Measurements from ENCODE around the gene MRPS33. TPM values are rescaled to one million over a fixed set of nuclear protein-coding genes. Genes with fewer than 3 reads are reported as not detected.
A peak's percentile ranks its signal among the peaks of the same experiment; 100 is the strongest.

Gene MRPS33
- 30.6 and 67.1 TPM in 2 replicates for polyA plus RNA-seq (2011; rRNA removed)
- polyA minus RNA-seq (2011; rRNA and poly(A)+ RNA removed), result 7.7 and 11.8 TPM in 2 replicates

GRCh38 chr7:141014524-141015395 is at the start of gene MRPS33:
MRPS33 (minus strand) TSS chr7:141014952; CDS start chr7:141010633, 4,319 bp downstream.
- DNase-seq (ENCODE audit: low read depth), result peak; percentile 62
- peak; percentile 58 for TF ChIP-seq CTCF (IDR thresholded peaks at IDR 0.05; ENCODE audit: insufficient read depth, low read depth, low read length)
- no peaks in the 10 kb centered on the region for H3K27me3 ChIP-seq (ENCODE audit: control insufficient read depth, insufficient read depth, low read length)
- H3K4me3 ChIP-seq (ENCODE audit: low read depth, low read length), result peak within 1 kb of the TSS; percentile 59
- POLR2A ChIA-PET, result no interaction called here
- CTCF ChIA-PET, result interaction anchor here (0.6 to 5.7 kb wide), 11 partner anchors 10 to 719 kb away, joined by 3 to 49 read pairs (median 3); no protein-coding TSS in a partner anchor
- no peaks in the 10 kb centered on the region for H3K36me3 ChIP-seq (ENCODE audit: control insufficient read depth, insufficient read depth, low read length)

- no peak for TF ChIP-seq CTCF (IDR thresholded peaks at IDR 0.05; ENCODE audit: insufficient read depth, low read depth, low read length)
- CTCF ChIA-PET, result no interaction called here
- POLR2A ChIA-PET, result no interaction called here
- Histone ChIP-seq H3K36me3 (ENCODE audit: control insufficient read depth, insufficient read depth, low read length) (no peaks in the 10 kb centered on the region), H3K4me3 (ENCODE audit: low read depth, low read length) (no peak overlapping the region), H3K27me3 (ENCODE audit: control insufficient read depth, insufficient read depth, low read length) (no peaks in the 10 kb centered on the region; the same call in 1 of the 2 replicates)
- no peak for DNase-seq (ENCODE audit: low read depth)
These were observed 43.0 kb upstream of the MRPS33 start for GRCh38 chr7:141057788-141058187.

DNA sequence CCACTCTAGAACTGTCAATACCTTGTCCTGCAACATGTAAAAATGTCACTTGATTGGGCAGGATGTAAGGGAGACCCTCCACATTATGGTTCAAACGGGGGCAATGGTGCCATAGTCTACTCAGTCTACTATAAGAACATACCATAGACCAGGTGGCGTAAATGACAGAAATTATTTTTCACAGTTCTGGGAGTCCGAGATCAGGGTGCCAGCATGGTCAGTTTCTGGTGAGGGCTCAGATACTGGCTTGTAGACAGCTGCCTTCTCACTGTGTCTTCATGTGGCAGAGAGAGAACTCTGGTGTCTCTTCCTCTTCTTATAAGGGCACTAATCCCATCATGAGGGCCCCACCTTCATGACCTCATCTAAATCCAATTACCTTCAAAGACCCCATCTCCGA is 40.4 kb upstream of the MRPS33 start:
- POLR2A ChIA-PET, result no interaction called here
- DNase-seq (ENCODE audit: low read depth), result no peak
- no peak for TF ChIP-seq CTCF (IDR thresholded peaks at IDR 0.05; ENCODE audit: insufficient read depth, low read depth, low read length)

DNA sequence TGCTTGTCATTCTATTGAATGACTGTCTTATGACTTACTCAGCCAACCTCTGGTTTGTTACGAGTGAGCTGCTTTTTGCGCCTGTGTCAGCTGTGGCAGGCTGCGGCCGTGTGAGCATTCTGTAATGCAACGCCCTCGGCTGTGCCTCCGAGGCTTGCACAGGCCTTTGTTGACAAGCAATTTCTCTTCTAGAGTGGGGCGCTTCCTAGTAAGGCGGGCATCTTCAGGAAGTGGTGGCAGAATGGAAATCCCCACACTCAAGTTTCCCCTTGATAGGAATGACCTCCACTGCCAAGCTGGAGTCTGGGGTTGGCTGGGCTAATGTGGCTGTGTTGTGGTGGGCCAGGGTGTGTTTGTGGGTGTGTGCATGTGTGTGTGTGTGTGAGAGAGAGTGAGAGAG is 38.9 kb upstream of the MRPS33 start:
- Histone ChIP-seq H3K36me3 (ENCODE audit: control insufficient read depth, insufficient read depth, low read length) (no peaks in the 10 kb centered on the region), H3K4me3 (ENCODE audit: low read depth, low read length) (no peak overlapping the region), H3K27me3 (ENCODE audit: control insufficient read depth, insufficient read depth, low read length) (no peaks in the 10 kb centered on the region; the same call in 1 of the 2 replicates)
- DNase-seq (ENCODE audit: low read depth), result no peak
- POLR2A ChIA-PET, result no interaction called here
- TF ChIP-seq CTCF (IDR thresholded peaks at IDR 0.05; ENCODE audit: insufficient read depth, low read depth, low read length), result no peak
- CTCF ChIA-PET, result no interaction called here

More for the DNA sequence above, 40.4 kb upstream of the MRPS33 start:
- no peak overlapping the region for H3K4me3 ChIP-seq (ENCODE audit: low read depth, low read length)
- no peaks in the 10 kb centered on the region; the same call in 1 of the 2 replicates for H3K27me3 ChIP-seq (ENCODE audit: control insufficient read depth, insufficient read depth, low read length)
- H3K36me3 ChIP-seq (ENCODE audit: control insufficient read depth, insufficient read depth, low read length), result no peaks in the 10 kb centered on the region
- CTCF ChIA-PET, result no interaction called here

DNA sequence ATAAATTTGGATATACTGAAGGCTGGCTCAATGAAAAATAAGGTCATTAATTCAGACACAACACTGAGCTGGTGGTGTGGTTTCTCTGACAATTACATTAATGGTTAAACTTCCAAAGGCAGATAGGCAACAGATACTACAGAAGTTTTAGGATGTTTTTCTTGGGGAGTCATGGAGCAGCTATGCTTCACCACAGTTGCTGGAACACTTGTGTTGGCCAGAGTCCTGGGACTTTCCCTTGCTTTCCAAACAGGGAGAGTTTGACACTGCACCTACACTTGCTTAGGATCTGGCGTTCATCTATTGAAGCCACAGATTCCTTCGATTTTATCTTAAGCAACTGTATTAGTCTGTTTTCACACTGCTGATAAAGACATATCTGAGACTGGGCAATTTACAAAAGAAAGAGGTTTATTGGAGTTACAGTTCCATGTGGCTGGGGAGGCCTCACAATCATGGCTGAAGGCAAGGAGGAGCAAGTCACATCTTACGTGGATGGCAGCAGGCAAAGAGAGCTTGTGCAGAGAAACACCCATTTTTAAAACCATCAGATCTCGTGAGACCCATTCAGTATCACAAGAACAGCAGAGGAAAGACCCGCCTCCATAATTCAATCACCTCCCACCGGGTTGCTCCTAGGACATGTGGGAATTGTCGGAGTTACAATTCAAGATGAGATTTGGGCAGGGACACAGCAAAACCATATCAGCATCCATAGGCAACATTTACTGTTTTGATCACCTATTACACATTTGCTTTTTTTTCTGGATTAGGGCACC is 31.3 kb upstream of the MRPS33 start:
- no peak overlapping the region for H3K4me3 ChIP-seq (ENCODE audit: low read depth, low read length)
- H3K27me3 ChIP-seq (ENCODE audit: control insufficient read depth, insufficient read depth, low read length), result no peaks in the 10 kb centered on the region
- no peaks in the 10 kb centered on the region for H3K36me3 ChIP-seq (ENCODE audit: control insufficient read depth, insufficient read depth, low read length)
- ChIA-PET CTCF (no interaction called here), POLR2A (no interaction called here)
- no peak for DNase-seq (ENCODE audit: low read depth)
- no peak for TF ChIP-seq CTCF (IDR thresholded peaks at IDR 0.05; ENCODE audit: insufficient read depth, low read depth, low read length)

All from BJ (cell line).